GM18951 (cell line): Measurements from ENCODE around the gene GPC3.

ENCODE experiments used
- POLR2A ChIP-seq: IDR thresholded peaks from 4 replicates; pipeline ENCODE4 v1.6.1; 2011; ENCODE audit warnings: mild to moderate bottlenecking; ENCODE audit not compliant: insufficient read length, insufficient read depth; ENCODE audit errors: extremely low read depth
- in situ Hi-C: fragments of 300-500 bp; cut with MboI; formaldehyde crosslinking; loops from one replicate; pipeline ENCODE4 v1.12.0; 2022; ENCODE audit warnings: low sequenced_read_pairs, mixed read lengths, inconsistent platforms; ENCODE audit not compliant: unreplicated experiment

The GPC3 gene

GRCh38 chrX:133838761-133839676 lies 146.4 kb downstream of the GPC3 start:
- in situ Hi-C loops, result no loop called here

GRCh38 chrX:133837091-133837490 lies 148.3 kb downstream of the GPC3 start:
- no peak for TF ChIP-seq POLR2A
- in situ Hi-C loops, result no loop called here

More at GRCh38 chrX:133838761-133839676, 146.4 kb downstream of the GPC3 start:
- TF ChIP-seq POLR2A, result no peak

GRCh38 chrX:133836561-133836960 lies 148.8 kb downstream of the GPC3 start:
- in situ Hi-C loops, result no loop called here
- no peak for TF ChIP-seq POLR2A

- TF ChIP-seq POLR2A, result no peak
- in situ Hi-C loops, result no loop called here
These were observed 150.6 kb downstream of the GPC3 start for GRCh38 chrX:133834771-133835170.

GRCh38 chrX:133819546-133819945 lies 165.8 kb downstream of the GPC3 start:
- in situ Hi-C loops, result no loop called here
- no peak for TF ChIP-seq POLR2A

GRCh38 chrX:133818019-133818418 lies 167.4 kb downstream of the GPC3 start:
- TF ChIP-seq POLR2A, result no peak

GRCh38 chrX:133815496-133815895 lies 169.9 kb downstream of the GPC3 start:
- in situ Hi-C loops, result no loop called here
- TF ChIP-seq POLR2A, result no peak

More at GRCh38 chrX:133818019-133818418, 167.4 kb downstream of the GPC3 start:
- in situ Hi-C loops, result no loop called here

GRCh38 chrX:133813971-133814370 lies 171.4 kb downstream of the GPC3 start:
- in situ Hi-C loops, result no loop called here
- TF ChIP-seq POLR2A, result no peak

GRCh38 chrX:133812402-133812801 lies 173.0 kb downstream of the GPC3 start:
- in situ Hi-C loops, result no loop called here
- no peak for TF ChIP-seq POLR2A

- TF ChIP-seq POLR2A, result no peak
These were observed 174.5 kb downstream of the GPC3 start for GRCh38 chrX:133810925-133811324.

GRCh38 chrX:133804072-133804471 lies 181.3 kb downstream of the GPC3 start:
- in situ Hi-C loops, result no loop called here
- no peak for TF ChIP-seq POLR2A

More at GRCh38 chrX:133810925-133811324, 174.5 kb downstream of the GPC3 start:
- in situ Hi-C loops, result no loop called here

- no peak for TF ChIP-seq POLR2A
- in situ Hi-C loops, result no loop called here
These were observed 189.1 kb downstream of the GPC3 start for GRCh38 chrX:133796282-133796681.

- in situ Hi-C loops, result no loop called here
- no peak for TF ChIP-seq POLR2A
These were observed 191.3 kb downstream of the GPC3 start for GRCh38 chrX:133794126-133794525.

GRCh38 chrX:133793626-133794025 lies 191.8 kb downstream of the GPC3 start:
- in situ Hi-C loops, result no loop called here
- no peak for TF ChIP-seq POLR2A
